KMS-11 (cell line): ENCODE data around the gene TCAP.

ENCODE experiments used
- H2AFZ ChIP-seq: fragments of 200-600 bp; sonication (generic); 2 replicates; pipeline ENCODE4 v1.6.1; 2016; ENCODE audit warnings: antibody characterized with exemption, mixed run types, low read depth
- H3K27ac ChIP-seq: fragments of 200-600 bp; sonication (generic); 2 replicates; pipeline ENCODE4 v1.6.1; 2016; ENCODE audit warnings: mild to moderate bottlenecking, mixed run types
- H3K27me3 ChIP-seq: fragments of 200-600 bp; sonication (generic); 2 replicates; pipeline ENCODE4 v1.6.1; 2017; ENCODE audit warnings: mild to moderate bottlenecking, low read depth, mixed run types, moderate library complexity; ENCODE audit not compliant: insufficient read depth
- H3K36me3 ChIP-seq: fragments of 200-600 bp; sonication (generic); 2 replicates; pipeline ENCODE4 v1.6.1; 2017; ENCODE audit warnings: mild to moderate bottlenecking, mixed run types; ENCODE audit not compliant: insufficient read depth
- H3K4me1 ChIP-seq: fragments of 200-600 bp; sonication (generic); 2 replicates; pipeline ENCODE4 v1.6.1; 2016; ENCODE audit warnings: mild to moderate bottlenecking, low read depth, mixed run types; ENCODE audit not compliant: poor library complexity, severe bottlenecking
- H3K4me2 ChIP-seq: fragments of 200-600 bp; sonication (generic); 2 replicates; pipeline ENCODE4 v1.7.0; 2016; ENCODE audit warnings: mild to moderate bottlenecking, mixed run types
- H3K4me3 ChIP-seq: fragments of 200-600 bp; sonication (generic); IDR thresholded peaks from 2 replicates; pipeline ENCODE4 v1.6.1; 2017; ENCODE audit warnings: low read depth, low read length, mixed read lengths; ENCODE audit not compliant: insufficient read depth
- H3K79me2 ChIP-seq: fragments of 200-600 bp; sonication (generic); 2 replicates; pipeline ENCODE4 v1.6.1; 2016; ENCODE audit warnings: low read depth, mixed run types; ENCODE audit not compliant: insufficient read depth
- H3K9ac ChIP-seq: fragments of 200-600 bp; sonication (generic); 2 replicates; pipeline ENCODE4 v1.6.1; 2016; ENCODE audit warnings: mild to moderate bottlenecking, mixed run types
- H4K20me1 ChIP-seq: fragments of 200-600 bp; sonication (generic); 2 replicates; pipeline ENCODE4 v1.6.1; 2016; ENCODE audit warnings: mild to moderate bottlenecking, mixed run types; ENCODE audit not compliant: insufficient read depth
- CTCF ChIP-seq: fragments of 200-600 bp; sonication (generic); conservative IDR thresholded peaks from 2 replicates; pipeline ENCODE4 v1.6.1; 2017; ENCODE audit warnings: low read depth, mild to moderate bottlenecking, antibody characterized with exemption, low read length, moderate library complexity, mixed read lengths

Gene TCAP

GRCh38 chr17:39711851-39712250 is 46.7 kb downstream of the TCAP start:
- H4K20me1 ChIP-seq: no peaks in the 10 kb centered on the region
- TF ChIP-seq CTCF: no peak
- no peaks in the 10 kb centered on the region for H3K79me2 ChIP-seq
- no peak overlapping the region for H3K27ac ChIP-seq
- H3K9ac ChIP-seq: no peak overlapping the region
- no peak overlapping the region for H3K4me3 ChIP-seq
- H3K27me3 ChIP-seq: no peaks in the 10 kb centered on the region
- H2AFZ ChIP-seq: no peak overlapping the region
- no peaks in the 10 kb centered on the region for H3K36me3 ChIP-seq
- H3K4me2 ChIP-seq: no peak overlapping the region
- peaks cover 10% of the 10 kb centered on the region for H3K4me1 ChIP-seq

- Histone ChIP-seq H3K27ac (no peak overlapping the region), H3K4me1 (no peaks in the 10 kb centered on the region), H3K4me3 (no peak overlapping the region), H4K20me1 (no peaks in the 10 kb centered on the region), H3K4me2 (no peak overlapping the region), H3K9ac (no peak overlapping the region), H3K79me2 (no peaks in the 10 kb centered on the region), H3K36me3 (no peaks in the 10 kb centered on the region), H2AFZ (no peak overlapping the region), H3K27me3 (no peaks in the 10 kb centered on the region)
- no peak for TF ChIP-seq CTCF
Measured at GRCh38 chr17:39714234-39714633, 49.1 kb downstream of the TCAP start.

GRCh38 chr17:39715375-39716072 is 50.4 kb downstream of the TCAP start:
- H3K27ac ChIP-seq: no peak overlapping the region
- H3K36me3 ChIP-seq: no peaks in the 10 kb centered on the region
- TF ChIP-seq CTCF: no peak
- no peak overlapping the region for H3K4me2 ChIP-seq
- H3K27me3 ChIP-seq: no peaks in the 10 kb centered on the region
- H3K4me1 ChIP-seq: no peaks in the 10 kb centered on the region
- no peaks in the 10 kb centered on the region for H4K20me1 ChIP-seq
- no peak overlapping the region for H2AFZ ChIP-seq
- H3K9ac ChIP-seq: no peak overlapping the region
- no peak overlapping the region for H3K4me3 ChIP-seq
- H3K79me2 ChIP-seq: no peaks in the 10 kb centered on the region
